ENCODE results near the gene CPPED1.

- no peak for TF ChIP-seq CTCF (IDR thresholded peaks at IDR 0.05)
- no peak for TF ChIP-seq ZFX (IDR thresholded peaks at IDR 0.05; ENCODE audit: borderline replicate concordance)
Observed at GRCh38 chr16:12729448-12729847, 74.2 kb downstream of the CPPED1 start.
